Measurements from ENCODE around the gene AGPS. TPM values are rescaled to one million over a fixed set of nuclear protein-coding genes. Genes with fewer than 3 reads are reported as not detected.
"Not testable (repeated sequence)": the region's sequence is repeated elsewhere in the genome, so short reads cannot be mapped to it uniquely, and the experiment has no call there.

AGPS gene
- total RNA-seq, 1 experiment from 2014 or later = 60.9 TPM

- peaks cover 9 to 17% of the 10 kb centered on the region in 2 experiments for H3K9me3 Mint-ChIP-seq
These were observed 29.7 kb downstream of the AGPS start for GRCh38 chr2:177422271-177422670.

GRCh38 chr2:177424120-177424519 is 31.5 kb downstream of the AGPS start:
- not testable (repeated sequence) for H3K79me1 ChIP-seq (ENCODE audit: insufficient read depth, low read depth, low read length, poor library complexity, severe bottlenecking); DNase-seq; H3K27me3 Mint-ChIP-seq (ENCODE audit: low read depth); H3K9ac ChIP-seq (ENCODE audit: extremely low read depth, insufficient read length, low read length); H2BK120ac ChIP-seq (ENCODE audit: low read depth, low read length, poor library complexity, severe bottlenecking); H2AK5ac ChIP-seq (ENCODE audit: insufficient read length, low read length); H3K4me3 Mint-ChIP-seq; H3K27ac Mint-ChIP-seq; H3K23me2 ChIP-seq (ENCODE audit: insufficient read length, low read depth, low read length, poor library complexity, severe bottlenecking); H3K27me3 ChIP-seq (ENCODE audit: insufficient read depth, low read length); H4K5ac ChIP-seq (ENCODE audit: insufficient read length, low read depth, low read length); H4K20me1 ChIP-seq (ENCODE audit: control insufficient read depth, insufficient read depth, insufficient read length); H3K56ac ChIP-seq (ENCODE audit: insufficient read length, low read depth, low read length); H2BK12ac ChIP-seq (ENCODE audit: insufficient read length, low read depth, low read length); H3K14ac ChIP-seq (ENCODE audit: insufficient read depth, low read length); H3K4me2 ChIP-seq (ENCODE audit: insufficient read depth, insufficient read length, low read length); H3T11ph ChIP-seq (ENCODE audit: low read length); H2AFZ ChIP-seq (ENCODE audit: low read length); H3K9me3 ChIP-seq (ENCODE audit: control insufficient read depth, low read depth, low read length); H3K18ac ChIP-seq (ENCODE audit: insufficient read length, low read depth, low read length); H3K4ac ChIP-seq (ENCODE audit: low read depth, low read length); H2BK15ac ChIP-seq (ENCODE audit: low read depth, low read length); H3K27ac ChIP-seq (ENCODE audit: insufficient read length, low read depth, low read length); H3K23ac ChIP-seq (ENCODE audit: insufficient read length, low read depth, low read length); H3K4me1 Mint-ChIP-seq; H2BK20ac ChIP-seq (ENCODE audit: low read depth, low read length, poor library complexity, severe bottlenecking); H4K91ac ChIP-seq (ENCODE audit: insufficient read length, low read depth, low read length); H4K8ac ChIP-seq (replicated peaks; ENCODE audit: insufficient read length, low read depth, low read length); H3K79me2 ChIP-seq (ENCODE audit: insufficient read depth, low read length); H2BK5ac ChIP-seq (ENCODE audit: insufficient read length, low read length); H3K4me1 ChIP-seq (ENCODE audit: insufficient read depth, low read length)
- WGBS (ENCODE audit: extremely low coverage, insufficient read length, low lambda C conversion rate) = no CpG with 5 or more reads among the region's 1 CpG
- Mint-ChIP-seq H3K36me3 (ENCODE audit: insufficient read depth in 1 of 3, low read depth in 3 of 3) (peaks cover 38 to 42% (median 39%) of the 10 kb centered on the region in 3 experiments), H3K9me3 (peaks cover 19 to 29% of the 10 kb centered on the region in 2 experiments)

More at GRCh38 chr2:177422271-177422670, 29.7 kb downstream of the AGPS start:
- Histone ChIP-seq H2BK5ac (ENCODE audit: insufficient read length, low read length) (no peak overlapping the region), H3K79me2 (ENCODE audit: insufficient read depth, low read length) (no peaks in the 10 kb centered on the region; the same call in 1 of the 2 replicates), H3K56ac (ENCODE audit: insufficient read length, low read depth, low read length) (no peak overlapping the region), H3K9me3 (ENCODE audit: control insufficient read depth, low read depth, low read length) (no peaks in the 10 kb centered on the region), H4K5ac (ENCODE audit: insufficient read length, low read depth, low read length) (no peak overlapping the region), H4K8ac (replicated peaks; ENCODE audit: insufficient read length, low read depth, low read length) (no peak overlapping the region), H3K79me1 (ENCODE audit: insufficient read depth, low read depth, low read length, poor library complexity, severe bottlenecking) (no peaks in the 10 kb centered on the region), H2BK12ac (ENCODE audit: insufficient read length, low read depth, low read length) (no peak overlapping the region), H2AK5ac (ENCODE audit: insufficient read length, low read length) (no peak overlapping the region), H3K4ac (ENCODE audit: low read depth, low read length) (no peak overlapping the region), H3K14ac (ENCODE audit: insufficient read depth, low read length) (no peak overlapping the region), H2BK15ac (ENCODE audit: low read depth, low read length) (no peak overlapping the region), H2BK20ac (ENCODE audit: low read depth, low read length, poor library complexity, severe bottlenecking) (no peak overlapping the region), H3K18ac (ENCODE audit: insufficient read length, low read depth, low read length) (no peak overlapping the region), H4K91ac (ENCODE audit: insufficient read length, low read depth, low read length) (no peak overlapping the region), H3K27ac (ENCODE audit: insufficient read length, low read depth, low read length) (no peak overlapping the region), H2AFZ (ENCODE audit: low read length) (no peak overlapping the region), H4K20me1 (ENCODE audit: control insufficient read depth, insufficient read depth, insufficient read length) (no peaks in the 10 kb centered on the region), H3K27me3 (ENCODE audit: insufficient read depth, low read length) (no peaks in the 10 kb centered on the region), H3K23ac (ENCODE audit: insufficient read length, low read depth, low read length) (no peak overlapping the region), H3T11ph (ENCODE audit: low read length) (no peak overlapping the region), H3K4me2 (ENCODE audit: insufficient read depth, insufficient read length, low read length) (no peak overlapping the region), H3K9ac (ENCODE audit: extremely low read depth, insufficient read length, low read length) (no peak overlapping the region), H2BK120ac (ENCODE audit: low read depth, low read length, poor library complexity, severe bottlenecking) (no peak overlapping the region), H3K23me2 (ENCODE audit: insufficient read length, low read depth, low read length, poor library complexity, severe bottlenecking) (no peaks in the 10 kb centered on the region), H3K4me1 (ENCODE audit: insufficient read depth, low read length) (no peaks in the 10 kb centered on the region)
- no peak overlapping the region for H3K27ac Mint-ChIP-seq
- H3K36me3 Mint-ChIP-seq (ENCODE audit: insufficient read depth in 1 of 3, low read depth in 3 of 3) = peaks cover 21 to 27% (median 24%) of the 10 kb centered on the region in 3 experiments
- no peak overlapping the region for H3K4me3 Mint-ChIP-seq
- H3K27me3 Mint-ChIP-seq (ENCODE audit: low read depth) = no peaks in the 10 kb centered on the region
- WGBS (ENCODE audit: extremely low coverage, insufficient read length, low lambda C conversion rate) = no CpG with 5 or more reads among the region's 1 CpG
- no peaks in the 10 kb centered on the region for H3K4me1 Mint-ChIP-seq
- TF ChIP-seq CTCF (conservative IDR thresholded peaks at IDR 0.05) = no peak
- DNase-seq = no peak
